ENCODE measurements around the gene UACA. TPM values are rescaled to one million over a fixed set of nuclear protein-coding genes. Genes with fewer than 3 reads are reported as not detected.

UACA gene
- total and polyA plus RNA-seq, 2 experiments from 2014 or later = 21.5 to 35.8 TPM

DNA sequence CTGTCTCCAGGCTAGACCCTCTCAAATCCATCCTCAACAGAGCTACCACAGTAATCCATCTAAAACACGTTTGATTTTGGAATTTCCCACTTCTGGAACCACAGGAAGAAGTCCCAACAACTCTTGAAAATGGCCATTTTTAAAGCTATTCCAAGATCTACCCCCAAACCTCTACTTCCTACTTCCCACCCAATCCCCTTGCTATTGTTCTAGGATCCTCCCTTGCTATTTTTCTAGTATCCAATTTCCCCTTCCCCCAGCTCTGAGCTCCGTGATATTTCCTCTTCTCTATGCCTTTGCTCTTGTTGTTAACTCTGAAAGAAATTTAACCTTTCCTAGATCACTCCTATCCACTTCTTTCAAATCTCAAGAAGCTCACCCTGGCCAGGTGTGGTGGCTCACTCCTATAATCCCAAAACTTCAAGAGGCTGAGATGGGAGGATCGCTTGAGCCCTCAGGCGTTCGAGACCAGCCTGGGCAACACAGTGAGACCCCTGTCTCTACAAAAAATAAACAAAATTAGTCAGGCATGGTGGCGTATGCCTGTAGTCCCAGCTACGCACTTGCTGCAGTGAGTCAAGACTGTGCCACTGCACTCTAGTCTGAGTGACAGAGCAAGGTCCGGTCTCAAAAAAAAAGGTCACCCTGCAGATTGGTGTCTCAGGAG, 13.0 kb downstream of the UACA start:
- Histone ChIP-seq H3K27ac (ENCODE audit: low read depth) (no peak overlapping the region), H2AFZ (no peak overlapping the region), H3F3A (replicated peaks; ENCODE audit: low read depth) (no peaks in the 10 kb centered on the region), H3K27me3 (ENCODE audit: insufficient read depth) (no peaks in the 10 kb centered on the region), H3K4me1 (ENCODE audit: insufficient read depth) (peaks cover 6% of the 10 kb centered on the region; the same call in 1 of the 2 replicates), H3K4me3 (no peak overlapping the region), H3K79me2 (replicated peaks; ENCODE audit: insufficient read depth) (peaks cover 20% of the 10 kb centered on the region; the same call in 1 of the 2 replicates), H3K9me2 (ENCODE audit: insufficient read depth) (no peaks in the 10 kb centered on the region), H3K4me2 (no peak overlapping the region), H3K36me3 (ENCODE audit: insufficient read depth) (no peaks in the 10 kb centered on the region), H4K20me1 (replicated peaks; ENCODE audit: insufficient read depth) (peaks cover 6% of the 10 kb centered on the region; the same call in 1 of the 2 replicates)
- no peak for ATAC-seq
- no peak for DNase-seq (ENCODE audit: low spot score)
- Mint-ChIP-seq H3K4me1 (peaks cover 7% of the 10 kb centered on the region; the same call in 1 of the 3 replicates), H3K36me3 (ENCODE audit: low read depth) (no peaks in the 10 kb centered on the region), H3K27me3 (ENCODE audit: insufficient read depth, low read depth, poor library complexity) (peaks cover 1% of the 10 kb centered on the region), H3K9me3 (no peaks in the 10 kb centered on the region; the same call in 2 of the 3 replicates), H3K4me3 (no peak overlapping the region), H3K27ac (no peak overlapping the region)
- TF ChIP-seq REST (IDR thresholded peaks at IDR 0.05; ENCODE audit: unreplicated experiment) (no peak), ZNF114 (CRISPR knock-in tag; IDR thresholded peaks at IDR 0.05) (no peak), NANOG (IDR thresholded peaks at IDR 0.05; ENCODE audit: borderline replicate concordance) (no peak), POLR2AphosphoS5 (IDR thresholded peaks at IDR 0.05; ENCODE audit: low read depth) (no peak), ZNF462 (CRISPR knock-in tag; IDR thresholded peaks at IDR 0.05) (no peak), CREB1 (CRISPR knock-in tag; IDR thresholded peaks at IDR 0.05; ENCODE audit: low read depth) (no peak), ZNF331 (CRISPR knock-in tag; IDR thresholded peaks at IDR 0.05; ENCODE audit: low read depth) (no peak)
- TF ChIP-seq, protein P1, sequence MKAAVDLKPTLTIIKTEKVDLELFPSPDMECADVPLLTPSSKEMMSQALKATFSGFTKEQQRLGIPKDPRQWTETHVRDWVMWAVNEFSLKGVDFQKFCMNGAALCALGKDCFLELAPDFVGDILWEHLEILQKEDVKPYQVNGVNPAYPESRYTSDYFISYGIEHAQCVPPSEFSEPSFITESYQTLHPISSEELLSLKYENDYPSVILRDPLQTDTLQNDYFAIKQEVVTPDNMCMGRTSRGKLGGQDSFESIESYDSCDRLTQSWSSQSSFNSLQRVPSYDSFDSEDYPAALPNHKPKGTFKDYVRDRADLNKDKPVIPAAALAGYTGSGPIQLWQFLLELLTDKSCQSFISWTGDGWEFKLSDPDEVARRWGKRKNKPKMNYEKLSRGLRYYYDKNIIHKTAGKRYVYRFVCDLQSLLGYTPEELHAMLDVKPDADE (IDR thresholded peaks at IDR 0.05) = no peak
- TF ChIP-seq, protein P2, sequence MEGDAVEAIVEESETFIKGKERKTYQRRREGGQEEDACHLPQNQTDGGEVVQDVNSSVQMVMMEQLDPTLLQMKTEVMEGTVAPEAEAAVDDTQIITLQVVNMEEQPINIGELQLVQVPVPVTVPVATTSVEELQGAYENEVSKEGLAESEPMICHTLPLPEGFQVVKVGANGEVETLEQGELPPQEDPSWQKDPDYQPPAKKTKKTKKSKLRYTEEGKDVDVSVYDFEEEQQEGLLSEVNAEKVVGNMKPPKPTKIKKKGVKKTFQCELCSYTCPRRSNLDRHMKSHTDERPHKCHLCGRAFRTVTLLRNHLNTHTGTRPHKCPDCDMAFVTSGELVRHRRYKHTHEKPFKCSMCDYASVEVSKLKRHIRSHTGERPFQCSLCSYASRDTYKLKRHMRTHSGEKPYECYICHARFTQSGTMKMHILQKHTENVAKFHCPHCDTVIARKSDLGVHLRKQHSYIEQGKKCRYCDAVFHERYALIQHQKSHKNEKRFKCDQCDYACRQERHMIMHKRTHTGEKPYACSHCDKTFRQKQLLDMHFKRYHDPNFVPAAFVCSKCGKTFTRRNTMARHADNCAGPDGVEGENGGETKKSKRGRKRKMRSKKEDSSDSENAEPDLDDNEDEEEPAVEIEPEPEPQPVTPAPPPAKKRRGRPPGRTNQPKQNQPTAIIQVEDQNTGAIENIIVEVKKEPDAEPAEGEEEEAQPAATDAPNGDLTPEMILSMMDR (conservative IDR thresholded peaks at IDR 0.05; ENCODE audit: low read depth in 2 of 2) = no peak

Data from GM23338 (cell line).